Measurements from ENCODE around the gene EXOSC5. TPM values are rescaled to one million over a fixed set of nuclear protein-coding genes. Genes with fewer than 3 reads are reported as not detected.
"Not testable (repeated sequence)": the region's sequence is repeated elsewhere in the genome, so short reads cannot be mapped to it uniquely, and the experiment has no call there.

EXOSC5 gene
- total RNA-seq, 1 donor from 2014 or later, result 12.2 TPM

GRCh38 chr19:41441321-41441945 is 44.3 kb upstream of the EXOSC5 start:
- Mint-ChIP-seq H3K36me3 (peaks cover 4% of the 10 kb centered on the region), H3K4me1 (peaks cover 5% of the 10 kb centered on the region), H3K27ac (no peak overlapping the region), H3K4me3 (no peak overlapping the region), H3K9me3 (no peaks in the 10 kb centered on the region), H3K27me3 (ENCODE audit: low read depth) (peaks cover 18% of the 10 kb centered on the region)
- no peak for TF ChIP-seq CTCF (IDR thresholded peaks at IDR 0.05; ENCODE audit: unreplicated experiment)
- no peak for DNase-seq (ENCODE audit: low spot score in 2 of 2, unreplicated experiment in 2 of 2)

GRCh38 chr19:41439441-41440222 is 42.5 kb upstream of the EXOSC5 start, which contains the start of gene DMAC2:
DMAC2 (minus strand) TSS chr19:41439912; CDS start chr19:41439899, 13 bp downstream.
- Mint-ChIP-seq H3K4me3 (no peak within 1 kb of the TSS), H3K27me3 (ENCODE audit: low read depth) (peaks cover 15% of the 10 kb centered on the region), H3K36me3 (peaks cover 6% of the 10 kb centered on the region), H3K27ac (peak within 1 kb of the TSS; percentile 18), H3K9me3 (no peaks in the 10 kb centered on the region), H3K4me1 (peaks cover 5% of the 10 kb centered on the region)
- TF ChIP-seq CTCF (IDR thresholded peaks at IDR 0.05; ENCODE audit: unreplicated experiment), result no peak
- DNase-seq (ENCODE audit: low spot score in 2 of 2, unreplicated experiment in 2 of 2), result peak; percentile 87 to 88

GRCh38 chr19:41437944-41438574 is 40.9 kb upstream of the EXOSC5 start:
- no peak for DNase-seq (ENCODE audit: low spot score in 2 of 2, unreplicated experiment in 2 of 2)
- Mint-ChIP-seq H3K27ac (no peak overlapping the region), H3K9me3 (no peaks in the 10 kb centered on the region), H3K36me3 (peaks cover 8% of the 10 kb centered on the region), H3K4me1 (peaks cover 5% of the 10 kb centered on the region), H3K27me3 (ENCODE audit: low read depth) (peaks cover 2% of the 10 kb centered on the region), H3K4me3 (no peak overlapping the region)
- no peak for TF ChIP-seq CTCF (IDR thresholded peaks at IDR 0.05; ENCODE audit: unreplicated experiment)

- Mint-ChIP-seq H3K36me3 (peaks cover 12% of the 10 kb centered on the region), H3K27me3 (ENCODE audit: low read depth) (no peaks in the 10 kb centered on the region), H3K4me1 (peaks cover 5% of the 10 kb centered on the region), H3K27ac (no peak overlapping the region), H3K4me3 (no peak overlapping the region), H3K9me3 (no peaks in the 10 kb centered on the region)
- DNase-seq (ENCODE audit: low spot score in 2 of 2, unreplicated experiment in 2 of 2), result no peak
- no peak for TF ChIP-seq CTCF (IDR thresholded peaks at IDR 0.05; ENCODE audit: unreplicated experiment)
Measured at GRCh38 chr19:41436674-41436951, 39.5 kb upstream of the EXOSC5 start.

- H3K36me3 Mint-ChIP-seq, result peaks cover 12% of the 10 kb centered on the region
- peaks cover 5% of the 10 kb centered on the region for H3K4me1 Mint-ChIP-seq
- no peak for TF ChIP-seq CTCF (IDR thresholded peaks at IDR 0.05; ENCODE audit: unreplicated experiment)
- no peaks in the 10 kb centered on the region for H3K9me3 Mint-ChIP-seq
- H3K27me3 Mint-ChIP-seq (ENCODE audit: low read depth), result no peaks in the 10 kb centered on the region
- no peak overlapping the region for H3K27ac Mint-ChIP-seq
- H3K4me3 Mint-ChIP-seq, result no peak overlapping the region
- DNase-seq (ENCODE audit: low spot score in 2 of 2, unreplicated experiment in 2 of 2), result no peak
Measured at GRCh38 chr19:41435936-41436673, 38.9 kb upstream of the EXOSC5 start.

- not testable (repeated sequence) for DNase-seq (ENCODE audit: low spot score in 2 of 2, unreplicated experiment in 2 of 2); H3K4me3 Mint-ChIP-seq; H3K9me3 Mint-ChIP-seq; H3K27me3 Mint-ChIP-seq (ENCODE audit: low read depth); H3K27ac Mint-ChIP-seq; H3K4me1 Mint-ChIP-seq
- peaks cover 14% of the 10 kb centered on the region for H3K36me3 Mint-ChIP-seq
Measured at GRCh38 chr19:41435376-41435775, 38.2 kb upstream of the EXOSC5 start.

All from mesothelial cell of epicardium (in vitro differentiated cells).